GM12873 (cell line): Measurements from ENCODE around the gene OSBPL10.

Experiments
- CTCF ChIP-seq: IDR thresholded peaks from 2 replicates; pipeline ENCODE4 v1.5.1; 2012; ENCODE audit warnings: low read depth, mild to moderate bottlenecking, moderate library complexity, low read length, control low read depth; ENCODE audit not compliant: insufficient read depth; ENCODE audit errors: missing control alignments

The OSBPL10 gene

GRCh38 chr3:31648286-31648968, 332.6 kb downstream of the OSBPL10 start:
- TF ChIP-seq CTCF: no peak

GRCh38 chr3:31645256-31645655, 335.8 kb downstream of the OSBPL10 start:
- TF ChIP-seq CTCF: no peak

DNA sequence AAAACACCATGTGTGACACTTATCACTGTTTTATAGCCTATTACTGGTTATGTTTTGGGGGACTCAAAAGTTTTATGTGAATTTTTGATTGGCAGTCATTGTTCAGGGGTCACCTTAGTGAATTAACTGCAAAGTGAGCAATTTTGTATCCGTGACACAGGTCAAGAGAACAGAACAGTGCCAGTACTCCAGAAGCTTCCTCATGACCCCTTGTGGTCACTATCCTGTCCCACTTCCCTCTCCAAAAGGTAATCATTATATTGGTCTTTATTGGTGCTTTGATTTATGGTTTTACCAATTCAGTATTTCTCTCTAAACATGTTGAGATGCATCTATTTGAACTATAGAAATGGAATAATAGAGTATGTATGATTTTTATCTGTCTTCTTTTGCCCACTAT, 341.2 kb downstream of the OSBPL10 start:
- no peak for TF ChIP-seq CTCF

DNA sequence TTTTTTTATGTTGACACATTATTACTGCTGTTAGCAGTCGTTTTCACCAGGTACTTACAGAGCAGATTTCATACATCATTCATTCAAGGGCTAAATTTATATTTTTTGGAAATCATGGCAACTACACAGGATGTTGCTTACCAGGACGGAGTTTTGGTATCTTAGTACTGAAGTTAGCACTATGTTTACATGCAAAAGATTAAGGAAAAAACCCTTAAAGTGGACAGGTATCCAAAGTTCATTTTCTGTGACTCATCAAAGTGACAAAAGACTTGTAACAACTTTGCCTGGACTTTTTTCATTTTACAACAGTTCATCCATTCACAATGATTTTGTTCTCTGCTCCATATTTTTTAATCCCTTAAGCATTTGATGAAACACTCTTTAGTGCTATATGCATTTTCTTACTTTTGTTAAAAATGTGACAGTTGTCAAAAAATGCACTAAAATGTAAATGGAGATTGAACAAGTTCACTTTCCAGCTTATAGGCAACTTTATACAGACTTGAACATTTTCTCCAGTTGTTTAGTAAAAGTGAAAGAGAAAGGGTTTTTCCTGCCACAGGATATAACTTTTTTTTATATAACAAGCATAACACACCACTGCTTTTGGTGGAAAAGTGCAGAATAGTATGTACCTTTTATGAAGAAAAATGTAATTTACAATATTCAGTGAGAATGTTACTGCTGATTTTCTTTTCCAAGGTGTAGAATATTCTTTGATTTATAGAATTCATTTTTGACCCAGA, 344.2 kb downstream of the OSBPL10 start:
- TF ChIP-seq CTCF: no peak

DNA sequence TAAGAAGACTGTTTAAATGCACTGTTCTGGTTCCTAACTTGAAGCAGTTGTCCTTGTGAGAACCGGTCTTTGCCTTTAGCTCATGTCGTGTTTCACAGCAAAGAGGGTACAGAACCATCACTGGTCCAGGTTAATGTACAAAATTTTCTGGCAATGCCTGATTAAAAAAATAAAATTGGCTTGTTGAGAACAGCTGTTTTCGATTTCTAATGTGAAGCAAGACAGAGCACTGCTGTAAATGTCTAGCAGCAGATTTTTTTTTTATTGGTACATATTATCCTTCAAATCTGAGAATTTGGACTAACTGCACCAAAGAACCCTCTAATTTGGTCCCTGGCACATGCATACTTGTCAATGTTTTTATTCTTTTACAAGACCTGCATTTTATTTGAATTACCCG, 345.0 kb downstream of the OSBPL10 start:
- no peak for TF ChIP-seq CTCF

DNA sequence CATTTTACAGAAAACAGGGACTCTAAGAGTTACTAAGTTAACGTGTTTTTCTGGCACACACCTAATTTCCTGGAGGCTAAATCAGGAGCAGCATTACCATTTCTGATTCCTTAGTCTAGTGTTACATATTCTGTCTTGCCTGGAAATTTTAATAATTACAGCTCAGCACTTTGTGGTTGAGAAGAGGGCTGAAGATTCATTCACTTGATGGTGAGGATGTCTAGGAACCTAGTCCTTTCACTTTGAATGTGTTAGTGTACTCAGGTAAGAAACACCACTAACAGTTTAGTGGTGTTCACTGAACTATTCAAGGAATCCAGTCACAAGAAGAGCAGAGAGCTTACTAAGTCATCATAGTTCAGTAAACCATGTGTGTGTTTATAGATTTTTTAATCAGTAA, 345.5 kb downstream of the OSBPL10 start:
- no peak for TF ChIP-seq CTCF

DNA sequence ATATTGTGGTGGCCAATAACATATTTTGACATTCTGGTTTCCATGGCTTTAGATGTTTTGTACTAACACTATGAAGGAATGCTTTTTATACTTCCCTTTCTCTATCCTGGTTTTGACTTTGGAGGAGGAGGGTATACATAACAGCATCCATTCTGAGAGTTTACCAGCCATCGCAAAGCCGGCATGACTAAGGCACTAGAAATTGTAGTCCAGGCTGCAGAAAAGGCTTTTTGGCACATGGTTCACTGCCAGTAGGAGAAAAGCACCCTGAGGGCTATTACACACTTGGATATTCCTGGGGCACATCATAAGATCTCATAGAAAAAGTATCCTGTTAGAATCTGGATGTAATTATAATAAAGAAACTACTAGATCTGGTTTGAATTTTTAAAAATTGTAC, 346.6 kb downstream of the OSBPL10 start:
- no peak for TF ChIP-seq CTCF
